Thoracic aorta (tissue), 2 donors: ENCODE data around the gene TAS2R38. TPM values are rescaled to one million over a fixed set of nuclear protein-coding genes. Genes with fewer than 3 reads are reported as not detected.

Experiments used
- ATAC-seq: fragments of 150-250 bp; one replicate; pipeline ENCODE4 v1.8.0; 2017; ENCODE audit warnings: low read depth; ENCODE audit not compliant: insufficient number of reproducible peaks, low FRiP score
- DNase-seq: peaks from one replicate; pipeline ENCODE4 v3.0.0-alpha.2; 2020; ENCODE audit warnings: low spot score
- H3K27ac ChIP-seq, 2 donors: fragments of 200-600 bp; sonication (generic); 1 replicate in 1 of 2; 2 replicates in 1 of 2; pipeline ENCODE4 v1.5.1; 2016; ENCODE audit warnings: mild to moderate bottlenecking in 2 of 2, moderate library complexity in 2 of 2
- H3K27me3 ChIP-seq: fragments of 200-600 bp; sonication (generic); replicated peaks from 2 replicates; pipeline ENCODE4 v1.6.0; 2016; ENCODE audit warnings: mild to moderate bottlenecking; ENCODE audit not compliant: insufficient read depth
- H3K36me3 ChIP-seq: fragments of 200-600 bp; sonication (generic); one replicate; pipeline ENCODE4 v1.5.1; 2016
- H3K4me1 ChIP-seq, 2 donors: fragments of 200-600 bp; sonication (generic); 1 replicate in 1 of 2; 2 replicates in 1 of 2; pipeline versions ENCODE4 v1.5.1 to v1.6.0; 2016; ENCODE audit warnings: low read depth in 2 of 2, mild to moderate bottlenecking in 1 of 2; ENCODE audit not compliant: control insufficient read depth in 1 of 2
- H3K4me3 ChIP-seq: fragments of 200-600 bp; sonication (generic); 2 replicates; pipeline ENCODE4 v1.5.1; 2016; ENCODE audit warnings: mild to moderate bottlenecking
- H3K9me3 ChIP-seq: fragments of 200-600 bp; sonication (generic); 2 replicates; pipeline ENCODE4 v1.5.1; 2016
- total RNA-seq, 2 donors: library from RNA; depleted of rRNA; stranded (reverse); fragments of >200 nt; gene quantifications; one replicate each; pipeline versions ENCODE4 v1.1.0 to v1.2.3, GENCODE V29; 2016
- TF ChIP-seq, protein P1 (sequence below): fragments of 200-600 bp; sonication (generic); IDR thresholded peaks from one replicate; pipeline ENCODE4 v1.5.1; 2019; ENCODE audit warnings: antibody characterized with exemption

Gene TAS2R38
- total RNA-seq: not detected

GRCh38 chr7:141973673-141974072, at the start of gene TAS2R38:
Gene TAS2R38 (minus strand): TSS chr7:141973773. CDS start chr7:141973689, 84 bp downstream.
- DNase-seq (no peak), ATAC-seq (no peak)
- no peaks in the 10 kb centered on the region for H3K9me3 ChIP-seq
- H3K27me3 ChIP-seq: no peaks in the 10 kb centered on the region
- H3K4me1 ChIP-seq: no peaks in the 10 kb centered on the region
- H3K36me3 ChIP-seq: no peaks in the 10 kb centered on the region
- H3K4me3 ChIP-seq: no peak within 1 kb of the TSS
- TF ChIP-seq, protein P1, sequence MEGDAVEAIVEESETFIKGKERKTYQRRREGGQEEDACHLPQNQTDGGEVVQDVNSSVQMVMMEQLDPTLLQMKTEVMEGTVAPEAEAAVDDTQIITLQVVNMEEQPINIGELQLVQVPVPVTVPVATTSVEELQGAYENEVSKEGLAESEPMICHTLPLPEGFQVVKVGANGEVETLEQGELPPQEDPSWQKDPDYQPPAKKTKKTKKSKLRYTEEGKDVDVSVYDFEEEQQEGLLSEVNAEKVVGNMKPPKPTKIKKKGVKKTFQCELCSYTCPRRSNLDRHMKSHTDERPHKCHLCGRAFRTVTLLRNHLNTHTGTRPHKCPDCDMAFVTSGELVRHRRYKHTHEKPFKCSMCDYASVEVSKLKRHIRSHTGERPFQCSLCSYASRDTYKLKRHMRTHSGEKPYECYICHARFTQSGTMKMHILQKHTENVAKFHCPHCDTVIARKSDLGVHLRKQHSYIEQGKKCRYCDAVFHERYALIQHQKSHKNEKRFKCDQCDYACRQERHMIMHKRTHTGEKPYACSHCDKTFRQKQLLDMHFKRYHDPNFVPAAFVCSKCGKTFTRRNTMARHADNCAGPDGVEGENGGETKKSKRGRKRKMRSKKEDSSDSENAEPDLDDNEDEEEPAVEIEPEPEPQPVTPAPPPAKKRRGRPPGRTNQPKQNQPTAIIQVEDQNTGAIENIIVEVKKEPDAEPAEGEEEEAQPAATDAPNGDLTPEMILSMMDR: no peak
- no peak within 1 kb of the TSS for H3K27ac ChIP-seq

DNA sequence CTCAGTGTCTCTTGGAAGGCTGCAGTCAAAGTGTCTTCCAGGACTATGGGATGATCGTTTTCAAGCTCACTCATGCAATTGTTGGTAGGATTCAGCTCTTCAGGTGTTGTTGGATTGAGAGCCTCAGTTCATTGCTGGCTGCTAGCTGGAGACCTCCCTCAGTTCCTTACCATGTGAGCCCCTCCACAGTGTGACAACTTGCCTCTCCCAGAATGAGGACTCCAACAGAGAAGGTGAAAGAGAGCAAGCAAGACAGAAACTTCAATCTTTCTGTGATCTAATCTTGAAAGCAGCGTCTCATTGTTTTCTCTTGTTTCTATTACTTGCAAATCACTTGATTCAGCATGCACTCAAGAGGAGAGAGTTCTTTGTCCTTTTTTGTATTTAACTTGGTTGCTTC, 44.6 kb upstream of the TAS2R38 start:
- Histone ChIP-seq H3K4me3 (no peak overlapping the region), H3K27me3 (no peaks in the 10 kb centered on the region), H3K4me1 (no peaks in the 10 kb centered on the region), H3K9me3 (no peaks in the 10 kb centered on the region), H3K27ac (no peak overlapping the region), H3K36me3 (no peaks in the 10 kb centered on the region)
- no peak for DNase-seq
- TF ChIP-seq, protein P1: no peak
- ATAC-seq: no peak

DNA sequence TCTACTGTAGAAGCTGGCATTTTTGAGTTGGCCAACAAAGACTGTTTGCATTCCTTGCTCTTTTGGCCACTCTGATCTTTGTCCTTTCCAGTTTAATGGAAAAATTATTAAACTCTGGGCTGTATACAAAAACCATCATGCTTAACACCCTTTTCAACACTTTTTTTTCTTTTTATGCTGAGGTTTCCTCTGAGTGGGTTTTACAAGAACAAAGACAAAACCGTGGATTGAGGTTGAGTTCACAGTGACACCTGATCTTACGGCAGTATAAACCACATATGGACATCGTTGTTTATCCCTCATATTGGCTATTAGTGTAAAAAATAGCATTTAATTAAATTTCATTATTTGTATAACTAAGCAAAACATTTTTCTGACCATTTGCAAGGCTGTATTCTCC, 43.9 kb upstream of the TAS2R38 start:
- no peaks in the 10 kb centered on the region for H3K4me1 ChIP-seq
- no peak for ATAC-seq
- H3K4me3 ChIP-seq: no peak overlapping the region
- H3K27ac ChIP-seq: no peak overlapping the region
- H3K27me3 ChIP-seq: no peaks in the 10 kb centered on the region
- TF ChIP-seq, protein P1: no peak
- DNase-seq: no peak
- no peaks in the 10 kb centered on the region for H3K36me3 ChIP-seq
- H3K9me3 ChIP-seq: no peaks in the 10 kb centered on the region

GRCh38 chr7:142012825-142013511, 39.4 kb upstream of the TAS2R38 start:
- DNase-seq: no peak
- TF ChIP-seq, protein P1: no peak
- no peak overlapping the region for H3K27ac ChIP-seq
- no peak overlapping the region for H3K4me3 ChIP-seq
- H3K27me3 ChIP-seq: no peaks in the 10 kb centered on the region
- no peaks in the 10 kb centered on the region for H3K4me1 ChIP-seq
- ATAC-seq: no peak
- H3K9me3 ChIP-seq: no peaks in the 10 kb centered on the region
- no peaks in the 10 kb centered on the region for H3K36me3 ChIP-seq

DNA sequence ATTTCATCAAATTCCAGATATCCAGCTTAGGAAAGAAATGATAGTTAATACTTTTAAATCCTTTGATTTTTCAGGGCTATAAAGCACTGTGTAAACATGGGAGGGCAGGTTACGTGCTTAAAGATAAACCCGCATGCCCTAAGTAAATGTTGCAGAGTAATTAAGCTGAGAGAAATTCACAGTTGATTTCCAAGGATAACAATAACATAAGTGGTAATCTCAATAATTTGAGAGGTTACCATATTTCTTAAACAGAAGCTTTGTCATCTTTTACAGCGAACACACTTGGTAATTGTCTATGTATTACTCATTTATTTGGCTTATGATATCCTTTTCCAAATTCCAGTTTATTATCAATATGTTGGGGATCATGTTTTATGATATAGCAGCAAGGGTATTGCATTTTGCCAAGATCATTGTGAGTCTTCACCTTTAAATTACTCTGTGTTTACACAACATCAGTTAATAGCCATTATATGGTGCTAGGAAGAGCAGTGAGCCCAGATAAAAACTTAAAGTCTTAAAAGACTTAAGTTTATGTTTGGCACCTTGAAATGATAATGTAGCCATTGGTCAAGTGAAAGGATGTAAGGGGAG, 37.5 kb upstream of the TAS2R38 start:
- TF ChIP-seq, protein P1: no peak
- Histone ChIP-seq H3K27ac (no peak overlapping the region), H3K36me3 (no peaks in the 10 kb centered on the region), H3K4me1 (no peaks in the 10 kb centered on the region), H3K27me3 (no peaks in the 10 kb centered on the region), H3K4me3 (no peak overlapping the region), H3K9me3 (no peaks in the 10 kb centered on the region)
- ATAC-seq (no peak), DNase-seq (no peak)
